Panc1 (cell line): Measurements from ENCODE around the gene TBX1. TPM values are rescaled to one million over a fixed set of nuclear protein-coding genes. Genes with fewer than 3 reads are reported as not detected.

Source experiments
- ATAC-seq: fragments of 200-7000 bp; cut with Tn5 transposase; 2 replicates; pipeline ENCODE4 v1.9.1; 2020; ENCODE audit warnings: mild to moderate bottlenecking, moderate library complexity
- BruUV-seq: library from RNA; stranded (reverse); fragments of 400-500 nt; replicated peaks from 2 replicates; lab custom pipeline; 2021; lab: Mats Ljungman, UMichigan
- CTCF ChIA-PET: fragments of 300-600 bp; sonication (Branson Sonifier 250); formaldehyde crosslinking; loops from one replicate; lab custom pipeline; 2022; ENCODE audit warnings: antibody characterized with exemption; lab: Charles Lee
- POLR2A ChIA-PET: fragments of 300-600 bp; sonication (Branson Sonifier 250); formaldehyde crosslinking; loops from one replicate; lab custom pipeline; 2022; ENCODE audit warnings: antibody characterized with exemption; lab: Charles Lee
- DNase-seq: peaks from one replicate; pipeline ENCODE4 v3.0.0-alpha.2; 2010; ENCODE audit warnings: low read depth, low spot score
- H3K27ac ChIP-seq: 2 replicates; pipeline ENCODE4 v1.5.1; 2011; ENCODE audit warnings: mild to moderate bottlenecking, low read length, inconsistent platforms
- H3K27me3 ChIP-seq: fragments of 200-500 bp; sonication (Bioruptor generic); 2 replicates; pipeline ENCODE4 v1.6.0; 2014; ENCODE audit warnings: low read length, inconsistent platforms; ENCODE audit not compliant: control insufficient read depth, insufficient read depth
- H3K36me3 ChIP-seq: fragments of 200-500 bp; sonication (Bioruptor generic); 2 replicates; pipeline ENCODE4 v1.5.1; 2014; ENCODE audit warnings: inconsistent platforms, mild to moderate bottlenecking, low read length, moderate library complexity; ENCODE audit not compliant: control insufficient read depth, insufficient read depth
- H3K4me1 ChIP-seq: 2 replicates; pipeline ENCODE4 v1.5.1; 2011; ENCODE audit warnings: inconsistent platforms, mild to moderate bottlenecking, low read length, moderate library complexity; ENCODE audit not compliant: control insufficient read depth, insufficient read depth
- H3K4me3 ChIP-seq, 2 experiments: 2 replicates each; pipeline ENCODE4 v1.5.1; 2011 to 2012; ENCODE audit warnings: low read depth in 2 of 2, low read length in 2 of 2, mild to moderate bottlenecking in 2 of 2, inconsistent platforms in 1 of 2, moderate library complexity in 1 of 2
- H3K9me3 ChIP-seq: fragments of 200-500 bp; sonication (Bioruptor generic); 2 replicates; pipeline ENCODE4 v1.5.1; 2014; ENCODE audit warnings: low read depth, mild to moderate bottlenecking, inconsistent platforms, low read length, moderate library complexity; ENCODE audit not compliant: control insufficient read depth, insufficient read depth
- CTCF ChIP-seq: fragments of 450-650 bp; IDR thresholded peaks from 2 replicates; pipeline ENCODE4 v1.5.1; 2017; ENCODE audit warnings: mild to moderate bottlenecking
- POLR2AphosphoS5 ChIP-seq: IDR thresholded peaks from 2 replicates; pipeline ENCODE4 v1.6.1; 2012; ENCODE audit warnings: mild to moderate bottlenecking, low read depth, low read length, moderate library complexity
- REST ChIP-seq, 2 experiments: IDR thresholded peaks; 2 replicates each; pipeline ENCODE4 v1.6.1; 2011 to 2012; ENCODE audit warnings: low read depth in 2 of 2, control low read depth in 1 of 2, low read length in 1 of 2, mild to moderate bottlenecking in 1 of 2, moderate library complexity in 1 of 2; ENCODE audit not compliant: insufficient read depth in 1 of 2
- SIN3A ChIP-seq: IDR thresholded peaks from 2 replicates; pipeline ENCODE4 v1.6.1; 2012; ENCODE audit warnings: low read depth, mild to moderate bottlenecking, low read length, moderate library complexity, borderline replicate concordance; ENCODE audit not compliant: insufficient read depth
- TCF7L2 ChIP-seq: IDR thresholded peaks from 2 replicates; pipeline ENCODE4 v1.6.1; 2011; ENCODE audit warnings: mild to moderate bottlenecking, low read depth, low read length, inconsistent platforms
- in situ Hi-C: cut with HindIII; loops from 2 replicates; pipeline ENCODE4 v1.10.0; 2016; ENCODE audit warnings: low sequenced_read_pairs, low pct_unique_long_range_greater_than_20kb
- intact Hi-C: fragments of 100-400 bp; cut with micrococcal nuclease; formaldehyde crosslinking; loops from one replicate; pipeline ENCODE4 v1.10.0; 2022; ENCODE audit not compliant: unreplicated experiment
- total RNA-seq: library from RNA; stranded (reverse); gene quantifications from one replicate; pipeline ENCODE4 v1.2.1, GENCODE V29; 2021; ENCODE audit not compliant: unreplicated experiment

TBX1 gene
- total RNA-seq, 1 experiment from 2014 or later, result 91.7 TPM

DNA sequence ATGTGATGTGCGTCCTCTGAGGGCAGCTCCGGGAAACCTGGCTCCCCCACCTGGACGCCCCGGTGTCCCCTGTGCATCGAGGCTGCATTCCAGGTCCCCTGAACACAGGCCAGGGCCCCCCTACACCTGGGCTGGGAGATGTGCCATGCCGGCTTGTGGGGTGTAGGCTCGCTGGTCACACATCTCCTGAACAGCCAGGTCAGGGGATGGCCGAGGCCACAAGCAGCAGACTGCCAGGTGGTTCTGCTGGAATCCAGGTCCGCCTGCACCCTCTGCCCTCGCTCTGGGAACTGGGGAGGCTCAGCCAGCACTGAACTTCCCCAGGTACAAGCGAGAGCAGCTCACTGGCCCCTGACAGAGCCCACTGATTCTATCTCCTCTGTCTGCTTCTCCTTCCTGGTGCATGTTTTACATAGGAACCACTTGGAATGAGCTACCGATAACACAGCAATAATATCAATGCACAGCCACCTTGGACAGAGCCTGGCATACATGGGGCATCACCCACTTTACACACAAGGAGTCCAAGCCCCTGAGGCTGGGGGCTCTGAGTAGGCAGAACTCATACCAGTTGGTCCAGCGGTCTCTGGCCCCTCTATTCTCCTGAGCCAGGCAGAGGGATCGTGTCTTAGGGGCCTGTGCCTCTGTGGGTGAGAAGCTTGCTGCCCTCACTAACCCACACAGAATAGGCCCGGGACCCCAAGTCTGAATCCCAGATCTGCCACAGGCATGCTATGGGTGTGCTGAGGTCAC lies 46.8 kb downstream of the TBX1 start:
- DNase-seq (no peak), ATAC-seq (no peak)
- no peaks in the 10 kb centered on the region for H3K36me3 ChIP-seq
- POLR2A ChIA-PET, result no interaction called here
- H3K27me3 ChIP-seq, result no peaks in the 10 kb centered on the region
- in situ Hi-C loops (no loop called here), intact Hi-C loops (no loop called here)
- peaks cover 10% of the 10 kb centered on the region for H3K4me1 ChIP-seq
- BruUV-seq, result no TSS peak
- TF ChIP-seq POLR2AphosphoS5, result no peak
- TF ChIP-seq REST (IDR thresholded peaks at IDR 0.05; ENCODE audit: insufficient read depth in 1 of 2, low read depth in 2 of 2, low read length in 1 of 2), result no peak
- no peak for TF ChIP-seq TCF7L2
- no peak for TF ChIP-seq CTCF
- TF ChIP-seq SIN3A, result no peak
- no peak overlapping the region for H3K27ac ChIP-seq
- no peaks in the 10 kb centered on the region for H3K9me3 ChIP-seq
- H3K4me3 ChIP-seq, result no peak overlapping the region
- CTCF ChIA-PET, result no interaction called here

GRCh38 chr22:19807914-19808872 lies 47.6 kb downstream of the TBX1 start:
- Histone ChIP-seq H3K27me3 (no peaks in the 10 kb centered on the region), H3K4me1 (peaks cover 10% of the 10 kb centered on the region), H3K27ac (no peak overlapping the region), H3K9me3 (no peaks in the 10 kb centered on the region), H3K36me3 (no peaks in the 10 kb centered on the region), H3K4me3 (no peak overlapping the region)
- ChIA-PET CTCF (no interaction called here), POLR2A (no interaction called here)
- intact Hi-C loops (no loop called here), in situ Hi-C loops (no loop called here)
- DNase-seq (no peak), ATAC-seq (no peak)
- BruUV-seq, result no TSS peak
- TF ChIP-seq POLR2AphosphoS5 (no peak), SIN3A (no peak), CTCF (no peak), TCF7L2 (no peak)
